ENCODE measurements around the gene ZNF598.

The ZNF598 gene

DNA sequence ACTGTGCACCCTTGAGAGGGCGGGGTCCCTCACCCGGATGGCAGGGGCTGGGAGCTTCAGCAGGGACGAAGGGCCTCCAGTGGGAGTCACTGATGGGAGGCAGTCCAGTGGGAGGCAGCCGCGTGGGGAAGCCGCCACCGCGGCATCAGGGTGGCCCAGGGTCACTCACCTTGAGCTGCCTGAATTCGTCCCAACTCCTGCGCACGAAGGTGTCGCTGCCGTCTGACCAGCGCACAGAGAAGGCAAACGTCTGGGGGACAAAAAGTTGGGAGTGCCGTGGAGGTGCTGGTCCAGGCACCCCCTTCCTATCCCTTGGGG is 28.9 kb downstream of the ZNF598 start:
- Histone ChIP-seq H3F3A (ENCODE audit: insufficient read depth) (no peaks in the 10 kb centered on the region), H3K36me3 (ENCODE audit: low read length) (no peaks in the 10 kb centered on the region), H3K27ac (ENCODE audit: low read depth, low read length) (no peak overlapping the region), H3K4me3 (ENCODE audit: insufficient read depth, low read length, poor library complexity, severe bottlenecking) (no peak overlapping the region), H3K79me2 (ENCODE audit: insufficient read depth, low read length) (no peaks in the 10 kb centered on the region), H2AFZ (ENCODE audit: low read depth, low read length, severe bottlenecking) (no peak overlapping the region), H4K20me1 (ENCODE audit: low read depth, low read length) (no peaks in the 10 kb centered on the region), H3K9me3 (ENCODE audit: insufficient read depth, low read length) (no peaks in the 10 kb centered on the region), H3K9ac (ENCODE audit: low read length) (no peak overlapping the region), H3K27me3 (ENCODE audit: low read length) (no peaks in the 10 kb centered on the region), H3K9me2 (replicated peaks; ENCODE audit: insufficient read depth, low read length) (no peaks in the 10 kb centered on the region), H3K4me2 (ENCODE audit: low read depth, low read length, poor library complexity, severe bottlenecking) (no peak overlapping the region)
- TF ChIP-seq EZH2phosphoT487 (conservative IDR thresholded peaks at IDR 0.05; ENCODE audit: low read length) = no peak
- TF ChIP-seq, protein P1, sequence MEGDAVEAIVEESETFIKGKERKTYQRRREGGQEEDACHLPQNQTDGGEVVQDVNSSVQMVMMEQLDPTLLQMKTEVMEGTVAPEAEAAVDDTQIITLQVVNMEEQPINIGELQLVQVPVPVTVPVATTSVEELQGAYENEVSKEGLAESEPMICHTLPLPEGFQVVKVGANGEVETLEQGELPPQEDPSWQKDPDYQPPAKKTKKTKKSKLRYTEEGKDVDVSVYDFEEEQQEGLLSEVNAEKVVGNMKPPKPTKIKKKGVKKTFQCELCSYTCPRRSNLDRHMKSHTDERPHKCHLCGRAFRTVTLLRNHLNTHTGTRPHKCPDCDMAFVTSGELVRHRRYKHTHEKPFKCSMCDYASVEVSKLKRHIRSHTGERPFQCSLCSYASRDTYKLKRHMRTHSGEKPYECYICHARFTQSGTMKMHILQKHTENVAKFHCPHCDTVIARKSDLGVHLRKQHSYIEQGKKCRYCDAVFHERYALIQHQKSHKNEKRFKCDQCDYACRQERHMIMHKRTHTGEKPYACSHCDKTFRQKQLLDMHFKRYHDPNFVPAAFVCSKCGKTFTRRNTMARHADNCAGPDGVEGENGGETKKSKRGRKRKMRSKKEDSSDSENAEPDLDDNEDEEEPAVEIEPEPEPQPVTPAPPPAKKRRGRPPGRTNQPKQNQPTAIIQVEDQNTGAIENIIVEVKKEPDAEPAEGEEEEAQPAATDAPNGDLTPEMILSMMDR (IDR thresholded peaks at IDR 0.05; ENCODE audit: insufficient read depth, low read length, poor library complexity, severe bottlenecking) = no peak

DNA sequence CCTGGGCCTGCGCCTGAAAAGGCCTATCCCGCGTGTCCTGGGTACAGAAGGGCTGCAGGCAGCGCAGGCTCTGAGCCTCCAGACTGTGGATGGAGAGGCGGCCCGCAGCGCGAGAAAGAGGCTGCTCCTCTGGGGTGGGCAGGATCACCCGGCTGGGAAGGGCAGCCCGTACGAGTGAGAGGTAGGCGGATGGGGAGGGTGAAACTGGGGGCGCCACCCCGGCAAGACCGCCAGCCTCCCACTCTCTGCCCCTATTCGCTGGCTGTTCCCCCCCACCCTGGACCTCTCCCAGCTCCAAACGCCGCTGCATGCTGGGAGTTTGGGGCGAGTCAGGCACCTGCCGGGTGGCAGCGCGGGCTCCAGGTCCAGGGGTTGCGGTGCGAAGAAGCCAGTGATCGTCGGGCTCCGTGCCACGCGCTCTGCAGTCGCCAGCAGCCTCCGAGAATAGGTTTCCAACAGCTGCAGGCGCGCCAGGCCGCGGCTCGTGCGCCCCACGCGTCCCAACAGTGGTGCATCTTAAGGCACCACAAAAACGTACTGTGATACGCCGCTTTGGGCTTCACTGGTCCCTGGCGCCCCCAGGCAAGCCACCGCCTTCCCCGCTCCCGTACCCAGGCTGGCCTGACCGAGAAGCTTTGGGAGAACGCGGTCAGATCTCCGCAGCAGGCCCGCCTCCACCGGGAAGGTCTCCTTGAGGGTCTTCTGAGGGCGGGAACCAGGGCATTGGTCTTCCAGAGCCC is 29.4 kb downstream of the ZNF598 start:
- H3K27ac ChIP-seq (ENCODE audit: low read depth, low read length) = no peak overlapping the region
- no peak for TF ChIP-seq EZH2phosphoT487 (conservative IDR thresholded peaks at IDR 0.05; ENCODE audit: low read length)
- TF ChIP-seq, protein P1 (IDR thresholded peaks at IDR 0.05; ENCODE audit: insufficient read depth, low read length, poor library complexity, severe bottlenecking) = no peak
- no peaks in the 10 kb centered on the region for H3K9me3 ChIP-seq (ENCODE audit: insufficient read depth, low read length)
- no peak overlapping the region for H3K9ac ChIP-seq (ENCODE audit: low read length)
- no peaks in the 10 kb centered on the region for H3K9me2 ChIP-seq (replicated peaks; ENCODE audit: insufficient read depth, low read length)
- H3K27me3 ChIP-seq (ENCODE audit: low read length) = no peaks in the 10 kb centered on the region
- H3K4me2 ChIP-seq (ENCODE audit: low read depth, low read length, poor library complexity, severe bottlenecking) = no peak overlapping the region
- no peaks in the 10 kb centered on the region for H3K36me3 ChIP-seq (ENCODE audit: low read length)
- H3F3A ChIP-seq (ENCODE audit: insufficient read depth) = no peaks in the 10 kb centered on the region
- no peak overlapping the region for H2AFZ ChIP-seq (ENCODE audit: low read depth, low read length, severe bottlenecking)
- H4K20me1 ChIP-seq (ENCODE audit: low read depth, low read length) = no peaks in the 10 kb centered on the region
- H3K4me3 ChIP-seq (ENCODE audit: insufficient read depth, low read length, poor library complexity, severe bottlenecking) = no peak overlapping the region
- H3K79me2 ChIP-seq (ENCODE audit: insufficient read depth, low read length) = no peaks in the 10 kb centered on the region

DNA sequence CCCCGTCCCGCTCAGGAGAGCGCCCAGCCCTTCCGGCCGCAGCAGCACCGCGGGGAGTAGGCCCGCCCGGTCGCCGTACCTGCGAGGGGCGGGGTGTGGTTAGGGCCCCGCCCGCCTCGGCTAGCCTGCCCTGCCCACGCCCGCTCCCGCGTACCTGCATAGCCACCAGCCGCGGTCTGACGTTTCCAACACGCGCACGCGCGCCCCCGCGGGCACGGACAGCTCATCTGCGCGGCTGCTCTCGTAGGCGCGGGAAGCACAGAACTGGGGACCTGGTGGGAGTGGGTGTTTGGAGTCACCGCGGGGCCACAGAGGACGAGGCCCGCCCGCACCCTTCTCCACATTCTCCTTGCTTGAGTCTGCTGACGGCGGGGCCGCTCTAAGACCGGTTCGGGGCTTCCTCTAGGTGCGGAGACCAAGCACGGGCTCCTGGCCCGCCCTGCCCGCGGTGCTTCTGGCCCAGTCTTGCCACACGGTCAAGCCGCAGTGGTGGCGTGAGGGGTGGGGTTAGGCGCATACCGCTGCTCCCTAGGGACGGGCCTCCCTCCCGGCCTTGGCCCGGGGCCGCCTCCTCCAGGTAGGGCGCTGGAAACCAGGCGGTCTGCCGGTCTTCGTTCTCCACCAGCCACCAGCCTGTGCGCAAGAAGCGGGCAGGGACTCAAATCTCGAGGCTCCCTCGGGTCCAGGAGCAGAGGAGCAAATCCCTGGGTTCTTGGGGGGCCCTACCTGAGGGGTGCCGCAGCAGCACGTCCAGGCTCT is 30.2 kb downstream of the ZNF598 start:
- no peaks in the 10 kb centered on the region for H4K20me1 ChIP-seq (ENCODE audit: low read depth, low read length)
- TF ChIP-seq, protein P1 (IDR thresholded peaks at IDR 0.05; ENCODE audit: insufficient read depth, low read length, poor library complexity, severe bottlenecking) = no peak
- TF ChIP-seq EZH2phosphoT487 (conservative IDR thresholded peaks at IDR 0.05; ENCODE audit: low read length) = no peak
- H3K9ac ChIP-seq (ENCODE audit: low read length) = no peak overlapping the region
- H3K27ac ChIP-seq (ENCODE audit: low read depth, low read length) = no peak overlapping the region
- no peak overlapping the region for H2AFZ ChIP-seq (ENCODE audit: low read depth, low read length, severe bottlenecking)
- H3K79me2 ChIP-seq (ENCODE audit: insufficient read depth, low read length) = no peaks in the 10 kb centered on the region
- no peak overlapping the region for H3K4me2 ChIP-seq (ENCODE audit: low read depth, low read length, poor library complexity, severe bottlenecking)
- H3K4me3 ChIP-seq (ENCODE audit: insufficient read depth, low read length, poor library complexity, severe bottlenecking) = no peak overlapping the region
- H3K9me3 ChIP-seq (ENCODE audit: insufficient read depth, low read length) = no peaks in the 10 kb centered on the region
- H3F3A ChIP-seq (ENCODE audit: insufficient read depth) = no peaks in the 10 kb centered on the region
- no peaks in the 10 kb centered on the region for H3K36me3 ChIP-seq (ENCODE audit: low read length)
- no peaks in the 10 kb centered on the region for H3K27me3 ChIP-seq (ENCODE audit: low read length)
- no peaks in the 10 kb centered on the region for H3K9me2 ChIP-seq (replicated peaks; ENCODE audit: insufficient read depth, low read length)

All from SU-DHL-6 (cell line).